ENCODE results near the gene GNA14. TPM values are rescaled to one million over a fixed set of nuclear protein-coding genes. Genes with fewer than 3 reads are reported as not detected.

Gene GNA14
- total and polyA plus RNA-seq, 7 donors = 0.31 to 1.1 (median 0.47) TPM

GRCh38 chr9:77679661-77680368 lies 31.7 kb upstream of the GNA14 start:
- Histone ChIP-seq H3K36me3 (ENCODE audit: insufficient read depth in 1 of 2, low read depth in 1 of 2) (no peaks in the 10 kb centered on the region), H3K27ac (no peak overlapping the region), H3K4me1 (no peaks in the 10 kb centered on the region), H3K9me3 (no peaks in the 10 kb centered on the region), H3K27me3 (ENCODE audit: insufficient read depth in 3 of 3, low read length in 2 of 3) (no peaks in the 10 kb centered on the region), H3K4me3 (no peak overlapping the region)
- 74 to 85% (median 75%) methylated on average over 9 of the region's 9 CpGs for WGBS, 3 donors
- ATAC-seq = no peak
- no peak for DNase-seq
- no peak for TF ChIP-seq CTCF (IDR thresholded peaks at IDR 0.05)
- intact Hi-C loops (cut with DNase I) = no loop called here

- intact Hi-C loops (cut with DNase I) = no loop called here
- DNase-seq = no peak
- H3K4me1 ChIP-seq = no peaks in the 10 kb centered on the region
- H3K9me3 ChIP-seq = no peaks in the 10 kb centered on the region
- H3K4me3 ChIP-seq = no peak overlapping the region
- no peaks in the 10 kb centered on the region for H3K36me3 ChIP-seq (ENCODE audit: insufficient read depth in 1 of 2, low read depth in 1 of 2)
- ATAC-seq = no peak
- no peak overlapping the region for H3K27ac ChIP-seq
- H3K27me3 ChIP-seq (ENCODE audit: insufficient read depth in 3 of 3, low read length in 2 of 3) = no peaks in the 10 kb centered on the region
- TF ChIP-seq CTCF (IDR thresholded peaks at IDR 0.05) = no peak
- 60 to 69% (median 67%) methylated on average over 2 of the region's 2 CpGs for WGBS, 3 donors
Measured at GRCh38 chr9:77679088-77679487, 31.0 kb upstream of the GNA14 start.

GRCh38 chr9:77677957-77678535 lies 29.9 kb upstream of the GNA14 start:
- ATAC-seq (peak; percentile 17 to 69 (median 50)), DNase-seq (no peak)
- intact Hi-C loops (cut with DNase I) = no loop called here
- H3K4me1 ChIP-seq = no peaks in the 10 kb centered on the region
- no peak for TF ChIP-seq CTCF (IDR thresholded peaks at IDR 0.05)
- no peaks in the 10 kb centered on the region for H3K36me3 ChIP-seq (ENCODE audit: insufficient read depth in 1 of 2, low read depth in 1 of 2)
- no peak overlapping the region for H3K27ac ChIP-seq
- WGBS, 3 donors = 49 to 69% (median 55%) methylated on average over 7 of the region's 7 CpGs
- no peak overlapping the region for H3K4me3 ChIP-seq
- H3K9me3 ChIP-seq = no peaks in the 10 kb centered on the region
- H3K27me3 ChIP-seq (ENCODE audit: insufficient read depth in 3 of 3, low read length in 2 of 3) = no peaks in the 10 kb centered on the region

- 74 to 87% (median 82%) methylated on average over 4 of the region's 4 CpGs for WGBS, 3 donors
- TF ChIP-seq CTCF (IDR thresholded peaks at IDR 0.05) = no peak
- no peak overlapping the region for H3K4me3 ChIP-seq
- no peak for DNase-seq
- H3K27ac ChIP-seq = no peak overlapping the region
- H3K36me3 ChIP-seq (ENCODE audit: insufficient read depth in 1 of 2, low read depth in 1 of 2) = no peaks in the 10 kb centered on the region
- H3K27me3 ChIP-seq (ENCODE audit: insufficient read depth in 3 of 3, low read length in 2 of 3) = no peaks in the 10 kb centered on the region
- ATAC-seq = no peak
- no peaks in the 10 kb centered on the region for H3K4me1 ChIP-seq
- intact Hi-C loops (cut with DNase I) = no loop called here
- H3K9me3 ChIP-seq = no peaks in the 10 kb centered on the region
Measured at GRCh38 chr9:77677397-77677796, 29.3 kb upstream of the GNA14 start.
